Endothelial cell of umbilical vein (primary cell): Measurements from ENCODE around the gene SPAG6. TPM values are rescaled to one million over a fixed set of nuclear protein-coding genes. Genes with fewer than 3 reads are reported as not detected.

Experiments used
- BruUV-seq: library from RNA; stranded (reverse); fragments of 400-500 nt; replicated peaks from 2 replicates; lab custom pipeline; 2021; lab: Mats Ljungman, UMichigan
- CTCF ChIA-PET: fragments of 300-600, 350-600 bp; sonication (Branson Sonifier 250); formaldehyde crosslinking; loops from one replicate; lab custom pipeline; 2021; ENCODE audit warnings: antibody characterized with exemption, inconsistent platforms; lab: Charles Lee
- POLR2A ChIA-PET: fragments of 300-600, 350-600 bp; sonication (Branson Sonifier 250); formaldehyde crosslinking; loops from one replicate; lab custom pipeline; 2021; ENCODE audit warnings: antibody characterized with exemption, inconsistent platforms; lab: Charles Lee
- DNase-seq: peaks from one replicate; pipeline ENCODE4 v3.0.0-alpha.2; 2011; ENCODE audit warnings: low read depth, low spot score
- FAIRE-seq: peaks from 2 replicates; lab custom pipeline; 2011; peaks lifted over from hg19 to GRCh38; lab: Jason Lieb, UNC
- H2AFZ ChIP-seq: 2 replicates; pipeline ENCODE4 v1.6.0; 2012; ENCODE audit warnings: low read depth, low read length, control low read depth, inconsistent platforms
- H3K27ac ChIP-seq: 2 replicates; pipeline ENCODE4 v1.5.1; 2011; ENCODE audit warnings: low read depth, mild to moderate bottlenecking, control low read depth, low read length, moderate library complexity; ENCODE audit not compliant: insufficient read depth
- H3K27me3 ChIP-seq, 2 experiments: 2 replicates each; pipeline versions ENCODE4 v1.6.0 to v1.6.1; 2011; ENCODE audit warnings: low read length in 2 of 2, mixed read lengths in 1 of 2; ENCODE audit not compliant: control insufficient read depth in 2 of 2, insufficient read depth in 2 of 2
- H3K36me3 ChIP-seq, 2 experiments: 2 replicates in 1 of 2; 3 replicates in 1 of 2; pipeline ENCODE4 v1.5.1; 2011; ENCODE audit warnings: low read length in 2 of 2, mild to moderate bottlenecking in 1 of 2, moderate library complexity in 1 of 2; ENCODE audit not compliant: control insufficient read depth in 2 of 2, insufficient read depth in 2 of 2; ENCODE audit errors: extremely low read depth in 1 of 2
- H3K4me1 ChIP-seq: 3 replicates; pipeline ENCODE4 v1.5.1; 2011; ENCODE audit warnings: mild to moderate bottlenecking, low read length; ENCODE audit not compliant: control insufficient read depth, insufficient read depth; ENCODE audit errors: extremely low read depth
- H3K4me2 ChIP-seq: 2 replicates; pipeline ENCODE4 v1.6.1; 2011; ENCODE audit warnings: low read length, control low read depth, mixed read lengths; ENCODE audit not compliant: insufficient read depth
- H3K4me3 ChIP-seq, 3 experiments: fragments of 200-600 bp in 1 of 3; sonication (generic), shearing (Covaris generic) in 1 of 3; replicated peaks in 1 of 3; 2 replicates each; pipeline ENCODE4 v1.5.1; 2011 to 2016; ENCODE audit warnings: control low read depth in 3 of 3, low read length in 3 of 3, mild to moderate bottlenecking in 2 of 3, inconsistent platforms in 1 of 3, low read depth in 1 of 3, moderate library complexity in 1 of 3; ENCODE audit not compliant: insufficient read depth in 1 of 3
- H3K79me2 ChIP-seq: 2 replicates; pipeline ENCODE4 v1.6.0; 2012; ENCODE audit warnings: low read length, inconsistent platforms; ENCODE audit not compliant: control insufficient read depth, insufficient read depth
- H3K9ac ChIP-seq: replicated peaks from 2 replicates; pipeline ENCODE3; 2011; ENCODE audit warnings: low read length, control low read depth; ENCODE audit not compliant: insufficient read depth; ENCODE audit errors: extremely low read depth
- H3K9me1 ChIP-seq: replicated peaks from 3 replicates; pipeline ENCODE4 v1.6.0; 2011; ENCODE audit warnings: mild to moderate bottlenecking, low read length; ENCODE audit not compliant: control insufficient read depth, insufficient read depth; ENCODE audit errors: extremely low read depth
- H3K9me3 ChIP-seq: replicated peaks from 2 replicates; pipeline ENCODE4 v1.5.1; 2012; ENCODE audit warnings: low read length, inconsistent platforms; ENCODE audit not compliant: control insufficient read depth, insufficient read depth
- H4K20me1 ChIP-seq: replicated peaks from 2 replicates; pipeline ENCODE3; 2011; ENCODE audit warnings: mild to moderate bottlenecking, low read length; ENCODE audit not compliant: control insufficient read depth, insufficient read depth; ENCODE audit errors: extremely low read depth
- EZH2 ChIP-seq: IDR thresholded peaks from 2 replicates; pipeline ENCODE4 v1.6.1; 2012; ENCODE audit warnings: borderline replicate concordance, low read depth, mild to moderate bottlenecking, moderate library complexity, low read length, inconsistent platforms; ENCODE audit not compliant: severe bottlenecking
- FOS ChIP-seq: IDR thresholded peaks from 2 replicates; pipeline ENCODE4 v1.6.1; 2011; ENCODE audit warnings: mild to moderate bottlenecking, low read length, moderate library complexity, borderline replicate concordance; ENCODE audit not compliant: insufficient read depth
- GATA2 ChIP-seq: IDR thresholded peaks from 2 replicates; pipeline ENCODE4 v1.7.0; 2011; ENCODE audit warnings: low read depth, mild to moderate bottlenecking, moderate library complexity, mixed read lengths, low read length; ENCODE audit not compliant: insufficient read length, insufficient read depth
- JUN ChIP-seq: IDR thresholded peaks from 2 replicates; pipeline ENCODE4 v1.6.1; 2011; ENCODE audit warnings: borderline replicate concordance, low read depth; ENCODE audit not compliant: insufficient read length, insufficient read depth
- MYC ChIP-seq: IDR thresholded peaks from one replicate; pipeline ENCODE4 v1.6.1; 2011; ENCODE audit warnings: mild to moderate bottlenecking, low read depth, low read length
- POLR2A ChIP-seq: IDR thresholded peaks from 2 replicates; pipeline ENCODE4 v1.6.1; 2012; ENCODE audit warnings: low read depth, mild to moderate bottlenecking, control low read depth, low read length
- POLR2AphosphoS5 ChIP-seq: IDR thresholded peaks from 2 replicates; pipeline ENCODE4 v1.6.1; 2012; ENCODE audit warnings: low read depth, mild to moderate bottlenecking, control low read depth, low read length, moderate library complexity; ENCODE audit not compliant: insufficient read depth
- dilution Hi-C: fragments of 300-500 bp; cut with MboI; formaldehyde crosslinking; loops from one replicate; pipeline ENCODE4 v1.15.0; 2019; ENCODE audit warnings: low sequenced_read_pairs; ENCODE audit not compliant: extremely low pct_ligation_motif_present
- intact Hi-C: fragments of 100-400 bp; cut with micrococcal nuclease; formaldehyde crosslinking; loops from one replicate; pipeline ENCODE4 v1.10.0; 2022
- polyA plus RNA-seq, 4 experiments: library from polyadenylated mRNA; depleted of rRNA in 3 of 4; stranded (reverse) in 3 of 4; unstranded in 1 of 4; fragments of >200 nt; gene quantifications; 2 replicates each; pipeline versions ENCODE4 v1.2.1 to v1.2.3, GENCODE V29; 2011 to 2012; ENCODE audit warnings: missing spikeins in 1 of 4
- total RNA-seq: library from RNA; stranded (reverse); gene quantifications from 2 replicates; pipeline ENCODE4 v1.2.3, GENCODE V29; 2021
- TF ChIP-seq, protein P1 (sequence below): IDR thresholded peaks from 2 replicates; pipeline ENCODE4 v1.6.1; 2011; ENCODE audit not compliant: insufficient read depth, insufficient read length
- TF ChIP-seq, protein P2 (sequence below), 2 donors: IDR thresholded peaks; 1 replicate in 1 of 2; 2 replicates in 1 of 2; pipeline ENCODE4 v1.5.1; 2011; ENCODE audit warnings: low read length in 2 of 2, mild to moderate bottlenecking in 2 of 2, moderate library complexity in 2 of 2, control low read depth in 1 of 2, inconsistent platforms in 1 of 2, low read depth in 1 of 2; ENCODE audit not compliant: insufficient read depth in 1 of 2; ENCODE audit errors: extremely low read depth in 1 of 2

Gene SPAG6
- total and polyA plus RNA-seq, 2 donors (not counting 3 experiments of a cell fraction or from before 2014, with no cell fraction given): not detected

DNA sequence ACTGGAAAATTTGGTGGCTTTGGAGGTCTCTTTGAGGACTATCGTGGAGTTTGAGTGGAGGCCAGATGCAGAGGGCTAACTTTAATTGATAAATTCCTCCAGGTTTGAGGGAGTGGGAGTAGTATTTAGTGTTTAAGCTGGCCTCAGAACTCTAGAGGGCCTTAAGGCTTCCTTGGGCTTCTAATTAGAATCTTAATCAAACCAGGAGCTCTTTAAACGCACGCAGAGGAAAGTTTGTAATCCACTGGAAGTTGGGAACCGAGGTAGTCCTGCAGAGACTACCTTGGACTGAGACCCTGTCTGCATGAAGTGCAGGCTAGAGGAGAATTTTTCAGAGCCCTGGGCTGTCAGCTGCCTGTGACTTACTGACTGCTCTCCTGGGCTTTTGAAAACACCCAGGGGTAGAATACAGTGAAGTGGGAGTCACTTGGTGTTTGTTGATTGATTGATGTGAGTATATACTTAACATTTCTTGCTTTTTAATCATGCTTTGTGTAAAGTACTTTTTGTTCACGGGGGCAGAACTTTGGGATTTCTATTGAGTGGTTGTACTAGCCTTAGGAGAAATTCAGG is 5.9 kb downstream of the SPAG6 start:
- FAIRE-seq: no peak
- no peaks in the 10 kb centered on the region for H3K36me3 ChIP-seq
- CTCF ChIA-PET: no interaction called here

More for the DNA sequence above, 5.9 kb downstream of the SPAG6 start:
- no peak overlapping the region for H3K4me2 ChIP-seq
- no peak for DNase-seq
- no peaks in the 10 kb centered on the region for H3K79me2 ChIP-seq
- intact Hi-C loops (no loop called here), dilution Hi-C loops (no loop called here)
- no peak overlapping the region for H3K9ac ChIP-seq
- H3K9me1 ChIP-seq: no peaks in the 10 kb centered on the region
- no peak overlapping the region for H3K4me3 ChIP-seq
- H4K20me1 ChIP-seq: no peaks in the 10 kb centered on the region
- H3K27me3 ChIP-seq: peaks cover 20 to 44% of the 10 kb centered on the region in 2 experiments
- no TSS peak for BruUV-seq
- H3K27ac ChIP-seq: no peak overlapping the region
- no peak for TF ChIP-seq JUN
- TF ChIP-seq, protein P1, sequence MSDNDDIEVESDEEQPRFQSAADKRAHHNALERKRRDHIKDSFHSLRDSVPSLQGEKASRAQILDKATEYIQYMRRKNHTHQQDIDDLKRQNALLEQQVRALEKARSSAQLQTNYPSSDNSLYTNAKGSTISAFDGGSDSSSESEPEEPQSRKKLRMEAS: no peak
- TF ChIP-seq EZH2: no peak
- no peak for TF ChIP-seq POLR2A
- no peak for TF ChIP-seq FOS
- no peak for TF ChIP-seq GATA2
- no peak for TF ChIP-seq POLR2AphosphoS5
- no peak for TF ChIP-seq MYC
- TF ChIP-seq, protein P2, sequence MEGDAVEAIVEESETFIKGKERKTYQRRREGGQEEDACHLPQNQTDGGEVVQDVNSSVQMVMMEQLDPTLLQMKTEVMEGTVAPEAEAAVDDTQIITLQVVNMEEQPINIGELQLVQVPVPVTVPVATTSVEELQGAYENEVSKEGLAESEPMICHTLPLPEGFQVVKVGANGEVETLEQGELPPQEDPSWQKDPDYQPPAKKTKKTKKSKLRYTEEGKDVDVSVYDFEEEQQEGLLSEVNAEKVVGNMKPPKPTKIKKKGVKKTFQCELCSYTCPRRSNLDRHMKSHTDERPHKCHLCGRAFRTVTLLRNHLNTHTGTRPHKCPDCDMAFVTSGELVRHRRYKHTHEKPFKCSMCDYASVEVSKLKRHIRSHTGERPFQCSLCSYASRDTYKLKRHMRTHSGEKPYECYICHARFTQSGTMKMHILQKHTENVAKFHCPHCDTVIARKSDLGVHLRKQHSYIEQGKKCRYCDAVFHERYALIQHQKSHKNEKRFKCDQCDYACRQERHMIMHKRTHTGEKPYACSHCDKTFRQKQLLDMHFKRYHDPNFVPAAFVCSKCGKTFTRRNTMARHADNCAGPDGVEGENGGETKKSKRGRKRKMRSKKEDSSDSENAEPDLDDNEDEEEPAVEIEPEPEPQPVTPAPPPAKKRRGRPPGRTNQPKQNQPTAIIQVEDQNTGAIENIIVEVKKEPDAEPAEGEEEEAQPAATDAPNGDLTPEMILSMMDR (IDR thresholded peaks at IDR 0.05; ENCODE audit: extremely low read depth in 1 of 2, insufficient read depth in 1 of 2, low read depth in 1 of 2, low read length in 2 of 2): no peak
- POLR2A ChIA-PET: no interaction called here
- no peaks in the 10 kb centered on the region for H3K4me1 ChIP-seq
- H3K9me3 ChIP-seq: no peaks in the 10 kb centered on the region
- no peak overlapping the region for H2AFZ ChIP-seq
